Activated CD8-positive, alpha-beta T cell treated with anti-CD3 and anti-CD28 coated beads, Interleukin-2, amount 10 ng/mL, durations not matched to agents 7 days and 5 days (primary cell): ENCODE measurements around the gene VTN. TPM values are rescaled to one million over a fixed set of nuclear protein-coding genes. Genes with fewer than 3 reads are reported as not detected.

Experiments used
- ATAC-seq: fragments of 150-1000 bp; cut with Tn5 transposase; one replicate; pipeline ENCODE4 v1.10.0; 2021; ENCODE audit warnings: moderate library complexity
- CTCF ChIA-PET: fragments of 350-600 bp; sonication (Branson Sonifier 250); formaldehyde crosslinking; loops from one replicate; lab custom pipeline; 2021; ENCODE audit warnings: antibody characterized with exemption; lab: Charles Lee
- POLR2A ChIA-PET: fragments of 350-600 bp; sonication (Branson Sonifier 250); formaldehyde crosslinking; loops from one replicate; lab custom pipeline; 2021; ENCODE audit warnings: antibody characterized with exemption; lab: Charles Lee
- DNase-seq: peaks from one replicate; pipeline ENCODE4 v3.0.0-alpha.2; 2020
- H3K27ac Mint-ChIP-seq: one replicate; pipeline ENCODE4 v1.8.0; 2021; ENCODE audit warnings: mild to moderate bottlenecking, mixed read lengths
- H3K27me3 Mint-ChIP-seq: one replicate; pipeline ENCODE4 v1.8.0; 2021; ENCODE audit warnings: low read depth, mixed read lengths
- H3K36me3 Mint-ChIP-seq: one replicate; pipeline ENCODE4 v1.8.0; 2021; ENCODE audit warnings: low read depth, mixed read lengths
- H3K4me1 Mint-ChIP-seq: one replicate; pipeline ENCODE4 v1.8.0; 2021; ENCODE audit warnings: low read depth, mixed read lengths
- H3K4me3 Mint-ChIP-seq: one replicate; pipeline ENCODE4 v1.8.0; 2021; ENCODE audit warnings: mild to moderate bottlenecking, mixed read lengths
- H3K9me3 Mint-ChIP-seq: one replicate; pipeline ENCODE4 v1.8.0; 2022; ENCODE audit warnings: mixed read lengths; ENCODE audit not compliant: insufficient read depth
- total RNA-seq, 2 experiments: library from RNA; stranded (reverse); gene quantifications; one replicate each; pipeline ENCODE4 v1.2.3, GENCODE V29; 2021

VTN gene
- total RNA-seq, 2 experiments from 2014 or later = not detected

GRCh38 chr17:28330671-28331070, 39.4 kb downstream of the VTN start:
- Mint-ChIP-seq H3K27ac (no peak overlapping the region), H3K36me3 (peaks cover 21% of the 10 kb centered on the region), H3K27me3 (no peaks in the 10 kb centered on the region), H3K4me3 (no peak overlapping the region), H3K9me3 (no peaks in the 10 kb centered on the region), H3K4me1 (peaks cover 14% of the 10 kb centered on the region)
- DNase-seq (no peak), ATAC-seq (no peak)
- ChIA-PET CTCF (no interaction called here), POLR2A (interaction anchor here (1.1 to 1.2 kb wide), 2 partner anchors 13 to 27 kb away, joined by 4 read pairs; partner anchors contain the start of gene POLDIP2)

- H3K9me3 Mint-ChIP-seq = no peaks in the 10 kb centered on the region
Measured at GRCh38 chr17:28328325-28328724, 41.8 kb downstream of the VTN start.

GRCh38 chr17:28327709-28328108, 42.4 kb downstream of the VTN start:
- POLR2A ChIA-PET = no interaction called here
- no peak overlapping the region for H3K4me3 Mint-ChIP-seq
- peaks cover under 1% of the 10 kb centered on the region for H3K4me1 Mint-ChIP-seq
- peaks cover 21% of the 10 kb centered on the region for H3K36me3 Mint-ChIP-seq
- DNase-seq = no peak
- ATAC-seq = no peak
- CTCF ChIA-PET = no interaction called here
- no peak overlapping the region for H3K27ac Mint-ChIP-seq
- no peaks in the 10 kb centered on the region for H3K27me3 Mint-ChIP-seq
- H3K9me3 Mint-ChIP-seq = no peaks in the 10 kb centered on the region

More at GRCh38 chr17:28328325-28328724, 41.8 kb downstream of the VTN start:
- ChIA-PET CTCF (interaction anchor here (1.0 kb wide), 1 partner anchor 9 kb away, joined by 3 read pairs; no protein-coding TSS in a partner anchor), POLR2A (interaction anchor here (0.6 to 1.1 kb wide), 2 partner anchors 29 to 277 kb away, joined by 3 to 4 read pairs; partner anchors contain the start of gene POLDIP2)
- peaks cover 21% of the 10 kb centered on the region for H3K36me3 Mint-ChIP-seq
- H3K4me1 Mint-ChIP-seq = no peaks in the 10 kb centered on the region
- ATAC-seq (no peak), DNase-seq (no peak)
- H3K27ac Mint-ChIP-seq = no peak overlapping the region
- H3K4me3 Mint-ChIP-seq = no peak overlapping the region
- no peaks in the 10 kb centered on the region for H3K27me3 Mint-ChIP-seq

GRCh38 chr17:28327031-28327607, 43.0 kb downstream of the VTN start:
- DNase-seq = no peak
- no peaks in the 10 kb centered on the region for H3K9me3 Mint-ChIP-seq
- H3K4me1 Mint-ChIP-seq = peaks cover 5% of the 10 kb centered on the region
- ChIA-PET CTCF (no interaction called here), POLR2A (interaction anchor here (0.7 kb wide), 1 partner anchor 9 kb away, joined by 5 read pairs; no protein-coding TSS in a partner anchor)
- no peaks in the 10 kb centered on the region for H3K27me3 Mint-ChIP-seq
- peaks cover 21% of the 10 kb centered on the region for H3K36me3 Mint-ChIP-seq
- no peak for ATAC-seq
- H3K27ac Mint-ChIP-seq = no peak overlapping the region
- H3K4me3 Mint-ChIP-seq = no peak overlapping the region

- Mint-ChIP-seq H3K27me3 (no peaks in the 10 kb centered on the region), H3K9me3 (no peaks in the 10 kb centered on the region)
- CTCF ChIA-PET = interaction anchor here (1.1 kb wide), 1 partner anchor 9 kb away, joined by 3 read pairs; the partner anchor contains the start of genes IFT20 and TNFAIP1
Measured at GRCh38 chr17:28326114-28326513, 44.0 kb downstream of the VTN start.

GRCh38 chr17:28325211-28325610, 44.9 kb downstream of the VTN start:
- DNase-seq = no peak
- H3K27me3 Mint-ChIP-seq = no peaks in the 10 kb centered on the region
- no peak overlapping the region for H3K27ac Mint-ChIP-seq
- H3K36me3 Mint-ChIP-seq = peaks cover 25% of the 10 kb centered on the region
- H3K9me3 Mint-ChIP-seq = no peaks in the 10 kb centered on the region
- ChIA-PET CTCF (interaction anchor here (1.1 kb wide), 1 partner anchor 10 kb away, joined by 3 read pairs; the partner anchor contains the start of genes IFT20 and TNFAIP1), POLR2A (interaction anchor here (1.1 kb wide), 1 partner anchor 10 kb away, joined by 4 read pairs; the partner anchor contains the start of genes IFT20 and TNFAIP1)
- H3K4me1 Mint-ChIP-seq = peaks cover 21% of the 10 kb centered on the region
- no peak overlapping the region for H3K4me3 Mint-ChIP-seq
- ATAC-seq = no peak

More at GRCh38 chr17:28326114-28326513, 44.0 kb downstream of the VTN start:
- Mint-ChIP-seq H3K36me3 (peaks cover 23% of the 10 kb centered on the region), H3K4me3 (no peak overlapping the region), H3K27ac (no peak overlapping the region), H3K4me1 (peaks cover 13% of the 10 kb centered on the region)
- POLR2A ChIA-PET = interaction anchor here (0.7 to 1.1 kb wide), 2 partner anchors 9 to 10 kb away, joined by 4 to 5 read pairs; partner anchors contain the start of genes IFT20 and TNFAIP1
- DNase-seq = no peak
- no peak for ATAC-seq

- Mint-ChIP-seq H3K4me1 (peaks cover 25% of the 10 kb centered on the region), H3K36me3 (peaks cover 27% of the 10 kb centered on the region)
- POLR2A ChIA-PET = no interaction called here
Measured at GRCh38 chr17:28324781-28325180, 45.3 kb downstream of the VTN start.

GRCh38 chr17:28324267-28324745, 45.8 kb downstream of the VTN start:
- ChIA-PET POLR2A (no interaction called here), CTCF (no interaction called here)
- Mint-ChIP-seq H3K4me3 (no peak overlapping the region), H3K9me3 (no peaks in the 10 kb centered on the region), H3K27ac (no peak overlapping the region), H3K4me1 (peaks cover 26% of the 10 kb centered on the region), H3K36me3 (peaks cover 27% of the 10 kb centered on the region), H3K27me3 (no peaks in the 10 kb centered on the region)
- DNase-seq (no peak), ATAC-seq (no peak)

More at GRCh38 chr17:28324781-28325180, 45.3 kb downstream of the VTN start:
- H3K27me3 Mint-ChIP-seq = no peaks in the 10 kb centered on the region
- DNase-seq (no peak), ATAC-seq (no peak)
- H3K4me3 Mint-ChIP-seq = no peak overlapping the region
- H3K9me3 Mint-ChIP-seq = no peaks in the 10 kb centered on the region
- no peak overlapping the region for H3K27ac Mint-ChIP-seq
- CTCF ChIA-PET = no interaction called here

- no peak for ATAC-seq
- Mint-ChIP-seq H3K27me3 (no peaks in the 10 kb centered on the region), H3K27ac (peak overlapping the region; percentile 87), H3K4me3 (peak overlapping the region; percentile 93), H3K4me1 (peaks cover 43% of the 10 kb centered on the region), H3K9me3 (no peaks in the 10 kb centered on the region), H3K36me3 (peaks cover 6% of the 10 kb centered on the region)
- ChIA-PET POLR2A (interaction anchor here (0.8 to 2.6 kb wide), 3 partner anchors 15 to 428 kb away, joined by 3 to 16 read pairs (median 3); partner anchors contain the start of genes IFT20, LYRM9, POLDIP2 and TNFAIP1), CTCF (interaction anchor here (0.7 to 1.7 kb wide), 5 partner anchors 8 to 427 kb away, joined by 3 to 8 read pairs (median 3); partner anchors contain the start of genes IFT20, LYRM9 and TNFAIP1)
- no peak for DNase-seq
Measured at GRCh38 chr17:28320215-28321061, 49.7 kb downstream of the VTN start.

- no peak for ATAC-seq
- Mint-ChIP-seq H3K9me3 (no peaks in the 10 kb centered on the region), H3K4me3 (peak overlapping the region; percentile 93), H3K27ac (peak overlapping the region; percentile 87), H3K4me1 (peaks cover 43% of the 10 kb centered on the region), H3K27me3 (no peaks in the 10 kb centered on the region), H3K36me3 (peaks cover 6% of the 10 kb centered on the region)
- ChIA-PET POLR2A (interaction anchor here (0.8 to 2.6 kb wide), 2 partner anchors 16 to 427 kb away, joined by 3 to 16 read pairs; partner anchors contain the start of genes IFT20, LYRM9 and TNFAIP1), CTCF (interaction anchor here (0.7 to 1.7 kb wide), 7 partner anchors 9 to 426 kb away, joined by 3 to 8 read pairs (median 3); partner anchors contain the start of genes IFT20, LYRM9 and TNFAIP1)
- no peak for DNase-seq
Measured at GRCh38 chr17:28319598-28319935, 50.5 kb downstream of the VTN start.
